GM19468 (cell line): Measurements from ENCODE around the gene RTTN.
"Not testable (repeated sequence)": the region's sequence is repeated elsewhere in the genome, so short reads cannot be mapped to it uniquely, and the experiment has no call there.

Experiments
- ATAC-seq: cut with Tn5 transposase; IDR thresholded peaks from one replicate; pipeline ENCODE4 v1.9.1; 2021; ENCODE audit warnings: mild to moderate bottlenecking, moderate library complexity, moderate number of reproducible peaks; ENCODE audit not compliant: unreplicated experiment; ENCODE audit errors: extremely low read depth

Gene RTTN

GRCh38 chr18:69996951-69997798 lies 208.3 kb downstream of the RTTN start:
- ATAC-seq, result no peak

- no peak for ATAC-seq
These were observed 209.1 kb downstream of the RTTN start for GRCh38 chr18:69996417-69996816.

DNA sequence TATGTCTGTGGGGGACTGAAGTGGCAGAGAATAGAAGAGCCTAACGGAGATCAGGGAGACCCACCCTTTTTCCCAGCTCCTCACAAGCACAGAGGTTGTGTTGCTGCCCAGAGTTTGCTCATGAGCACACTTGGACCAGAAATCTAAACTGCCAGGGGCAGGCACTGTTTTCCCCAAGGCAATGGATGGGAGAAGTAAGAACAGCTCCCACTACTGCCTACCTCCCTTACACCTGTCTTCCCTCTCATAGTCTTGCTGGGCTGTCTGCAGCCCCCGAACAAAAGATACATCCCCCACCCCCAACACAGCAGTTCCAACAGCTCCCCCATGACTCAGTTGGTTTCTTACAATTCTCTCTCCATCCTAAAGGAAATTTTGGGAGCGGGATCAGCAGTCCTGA lies 209.7 kb downstream of the RTTN start:
- no peak for ATAC-seq

- ATAC-seq, result no peak
These were observed 212.7 kb downstream of the RTTN start for GRCh38 chr18:69992776-69993175.

DNA sequence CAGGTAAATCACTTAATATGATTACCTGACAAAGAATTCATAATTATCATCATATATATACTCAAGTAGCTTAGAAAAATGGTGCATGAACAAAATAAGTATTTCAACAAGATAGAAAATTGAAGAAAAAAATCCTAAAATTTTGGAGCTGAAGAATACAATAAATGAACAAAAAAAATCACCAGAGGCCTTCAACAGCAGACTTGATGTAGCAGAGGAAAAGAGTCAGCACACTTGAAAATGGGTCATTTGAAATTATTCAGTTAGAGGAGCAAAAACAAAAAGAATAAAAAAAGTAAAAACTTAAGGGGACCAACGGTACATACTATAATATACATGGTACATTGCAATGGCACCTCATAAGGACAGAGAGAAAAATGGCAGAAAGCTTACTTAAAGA lies 217.6 kb downstream of the RTTN start:
- ATAC-seq, result no peak

DNA sequence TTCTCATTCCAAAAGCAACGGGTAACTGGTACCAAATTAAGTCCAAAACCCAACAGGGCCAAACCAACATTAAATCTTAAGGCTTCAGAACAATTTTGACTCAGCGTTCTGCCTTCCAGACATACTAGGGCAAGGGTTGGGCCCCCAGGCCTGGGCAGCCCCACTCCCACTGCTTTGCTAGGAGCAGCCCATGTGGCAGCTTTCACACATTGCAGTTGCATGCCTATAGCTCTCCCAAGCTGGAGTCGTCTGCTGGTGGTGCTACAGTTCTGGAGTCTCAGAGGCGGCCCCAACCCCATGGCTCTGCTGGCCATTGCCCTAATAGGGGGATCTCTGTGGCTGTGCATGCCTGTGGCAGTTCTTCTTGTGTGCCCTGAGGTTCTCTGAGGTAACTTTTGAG lies 220.2 kb downstream of the RTTN start:
- no peak for ATAC-seq

DNA sequence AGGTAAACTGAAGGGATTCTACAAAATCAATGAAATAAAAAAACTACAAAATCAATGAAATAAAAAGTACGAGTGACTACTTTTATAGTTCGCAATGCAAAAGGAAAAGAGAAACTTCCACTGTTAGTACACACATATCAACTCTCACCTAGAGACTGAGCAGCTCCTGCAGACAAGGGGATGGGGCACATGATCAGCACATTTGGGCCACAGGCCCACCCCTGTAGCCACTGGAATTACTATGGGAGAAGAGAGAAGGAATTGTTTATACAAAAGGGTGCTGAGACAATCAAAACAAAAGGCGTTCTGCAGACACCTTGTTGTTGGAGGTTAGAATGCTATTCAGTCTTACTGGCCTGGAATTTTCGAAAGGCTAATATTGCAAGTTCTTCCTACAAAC lies 223.1 kb downstream of the RTTN start:
- no peak for ATAC-seq

GRCh38 chr18:69981948-69982347 lies 223.5 kb downstream of the RTTN start:
- peak; percentile 23 for ATAC-seq

DNA sequence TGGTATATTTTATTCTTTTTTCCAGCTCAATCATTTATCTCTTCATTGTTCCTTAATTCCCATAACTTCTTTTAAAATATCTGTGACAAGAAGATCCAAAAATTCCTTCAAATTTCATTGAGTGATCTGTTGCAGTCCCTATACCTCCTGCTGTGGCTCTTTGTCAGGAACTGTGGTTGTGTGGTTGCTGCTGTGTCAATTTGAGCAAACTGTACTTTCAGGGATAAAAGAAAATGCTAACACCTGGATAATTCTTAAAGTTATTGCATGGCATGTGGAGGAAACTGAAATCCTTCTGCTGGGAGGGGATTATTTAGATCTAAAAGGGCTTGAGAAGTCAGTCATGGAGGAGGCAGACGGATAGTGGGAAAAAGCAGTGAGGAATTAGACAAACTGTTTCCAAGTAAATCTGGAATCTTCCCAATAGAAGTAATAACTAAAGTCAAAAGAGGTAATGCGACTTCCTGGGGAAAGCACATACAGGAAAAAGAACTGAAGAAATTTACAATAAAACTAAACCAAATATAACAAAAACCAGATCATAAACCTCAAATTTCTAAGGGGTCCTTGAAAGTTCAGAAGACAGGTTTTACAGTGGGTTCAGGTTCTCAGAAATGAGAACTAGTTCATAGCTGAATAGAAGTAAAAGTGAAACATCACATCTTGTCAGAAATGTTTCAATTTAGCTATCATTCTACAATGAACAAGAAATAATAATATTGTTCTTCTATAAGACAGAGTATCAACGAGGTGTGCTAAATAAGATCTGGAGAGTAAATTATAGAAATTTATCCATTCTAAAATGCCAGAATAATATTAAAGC lies 224.3 kb downstream of the RTTN start:
- ATAC-seq, result no peak

GRCh38 chr18:69980509-69980908 lies 225.0 kb downstream of the RTTN start:
- no peak for ATAC-seq

GRCh38 chr18:69978732-69979715 lies 226.5 kb downstream of the RTTN start:
- peak; percentile 34 for ATAC-seq

DNA sequence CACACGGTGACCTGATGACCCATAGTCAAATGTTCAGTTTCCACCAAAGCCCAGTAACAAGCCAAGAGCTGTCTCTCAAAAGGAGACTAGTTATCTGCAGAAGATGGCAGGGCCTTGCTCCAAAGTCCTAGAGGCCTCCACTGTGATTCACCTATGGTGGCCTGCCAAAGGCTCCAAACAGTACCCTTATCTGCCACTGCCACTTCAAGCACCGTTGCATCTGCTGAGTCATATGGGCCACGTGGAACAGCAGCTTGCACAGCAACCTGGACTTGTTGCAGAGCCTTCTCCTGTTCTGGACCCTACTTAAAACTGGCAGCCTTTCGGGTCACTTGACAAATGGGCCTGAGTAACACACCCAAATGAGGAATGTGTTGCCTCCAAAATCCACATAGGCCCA lies 230.2 kb downstream of the RTTN start:
- not testable (repeated sequence) for ATAC-seq

DNA sequence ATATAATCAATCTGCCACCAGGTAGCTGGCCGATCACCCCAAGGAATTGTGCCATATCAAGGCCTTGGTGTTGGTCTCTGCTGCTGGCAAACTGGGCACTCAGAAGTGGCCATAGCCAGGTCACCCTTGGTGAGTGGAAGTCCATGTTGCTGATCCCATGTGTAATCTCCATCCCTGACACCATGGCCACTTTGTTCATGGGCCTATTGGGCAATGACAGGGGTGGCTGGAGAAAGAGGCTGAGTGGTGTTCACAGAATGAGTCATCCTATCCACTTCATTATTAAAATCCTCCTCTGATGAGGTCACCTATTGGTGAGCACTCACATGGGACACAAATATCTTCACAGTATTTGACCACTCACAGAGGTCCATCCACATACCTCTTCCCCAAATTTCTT lies 231.1 kb downstream of the RTTN start:
- no peak for ATAC-seq

DNA sequence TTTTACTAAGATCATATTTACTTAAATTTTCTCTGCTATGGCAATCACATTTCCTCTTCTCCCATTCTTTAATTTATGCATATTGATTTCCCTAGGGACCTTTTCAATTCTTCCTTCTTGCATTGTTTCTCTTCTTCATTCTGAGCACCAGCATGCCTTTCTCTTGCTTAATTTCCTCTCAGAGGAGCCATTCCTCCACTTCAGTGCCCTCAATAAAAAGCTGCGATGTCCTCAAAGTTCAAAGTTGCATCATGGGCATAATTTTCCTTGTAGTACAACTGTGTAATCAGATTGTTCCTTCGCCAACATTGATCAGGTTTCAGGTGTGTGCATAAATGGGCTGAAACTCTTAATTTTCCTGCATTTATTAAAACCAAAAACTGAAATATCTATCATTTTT lies 236.0 kb downstream of the RTTN start:
- ATAC-seq, result no peak

DNA sequence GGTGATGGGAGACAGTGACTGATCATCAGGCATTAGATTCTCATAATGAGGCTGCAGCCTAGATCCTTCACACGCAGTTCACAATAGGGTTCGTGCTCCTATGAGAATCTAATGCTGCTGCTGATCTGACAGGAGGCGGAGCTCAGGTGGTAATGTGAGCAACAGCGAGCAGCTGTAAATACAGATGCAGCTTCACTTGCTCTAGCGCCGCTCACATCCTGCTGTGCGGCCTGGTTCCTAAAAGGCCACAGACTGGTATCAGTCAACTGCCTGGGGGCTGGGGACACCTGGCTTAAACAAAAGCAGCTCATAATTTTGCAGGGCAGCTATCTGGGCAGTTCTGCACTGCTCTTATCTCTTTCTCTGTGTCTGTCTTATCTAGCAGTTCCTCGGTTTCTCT lies 237.4 kb downstream of the RTTN start:
- peak; percentile 78 for ATAC-seq

GRCh38 chr18:69963196-69963595 lies 242.3 kb downstream of the RTTN start:
- no peak for ATAC-seq

DNA sequence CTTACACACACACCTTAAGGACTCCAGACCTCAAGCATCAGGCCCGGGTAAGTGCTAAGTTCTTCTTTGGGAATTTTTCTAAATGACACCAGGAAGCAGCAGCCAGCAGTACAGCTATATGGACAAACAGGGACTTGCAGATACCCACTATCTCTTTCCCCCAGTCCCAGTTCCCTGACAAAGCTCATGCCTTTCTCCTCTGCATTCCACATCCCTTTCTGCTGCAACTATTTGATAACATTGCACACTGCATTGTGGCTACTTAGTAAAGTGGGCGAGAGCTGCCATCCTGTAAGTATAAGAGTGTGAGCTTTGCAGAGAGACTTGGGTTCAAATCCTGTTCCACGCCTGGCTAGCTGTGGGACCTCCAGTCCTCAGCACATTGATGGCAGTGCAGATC lies 243.8 kb downstream of the RTTN start:
- ATAC-seq, result no peak

DNA sequence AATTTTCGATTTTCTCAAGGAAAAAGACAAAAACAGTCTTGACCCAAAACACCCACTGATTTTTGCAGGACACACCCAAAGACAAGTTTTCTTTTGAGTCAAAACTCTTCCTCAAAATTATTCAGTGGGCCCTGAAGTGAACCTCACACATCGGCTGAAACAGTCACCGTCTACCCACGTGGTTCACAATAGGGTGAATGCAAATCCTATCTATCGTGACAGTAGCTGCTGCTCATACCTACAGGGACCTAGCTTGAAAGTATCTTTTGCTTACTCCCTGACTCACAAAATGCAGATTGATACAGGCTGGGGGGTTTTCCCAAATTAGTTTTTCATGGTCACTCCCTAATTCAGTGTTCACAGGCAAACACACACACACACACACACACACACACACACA lies 247.1 kb downstream of the RTTN start:
- ATAC-seq, result peak; percentile 31

DNA sequence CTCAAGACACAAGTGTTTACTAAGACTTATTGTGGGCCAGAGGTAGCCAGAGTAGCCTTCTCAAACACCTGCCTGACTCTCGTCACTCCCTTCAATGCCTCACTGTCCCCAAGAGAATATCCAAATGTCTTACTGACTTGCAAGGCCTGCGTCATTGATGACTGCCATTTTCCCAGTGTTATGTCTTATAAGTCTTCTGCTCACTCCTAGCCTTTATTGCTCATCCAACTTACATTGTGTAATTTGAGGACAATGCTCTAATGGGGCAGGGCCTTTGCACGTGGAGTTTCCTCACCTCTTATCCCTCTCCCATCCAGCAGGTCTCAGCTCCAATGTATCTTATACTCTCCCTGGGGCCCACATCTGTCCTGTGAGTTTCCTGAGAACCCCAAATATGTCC lies 247.7 kb downstream of the RTTN start:
- no peak for ATAC-seq
